Endothelial cell of umbilical vein (primary cell): ENCODE data around the gene PTCD1.

ENCODE experiments used
- CTCF ChIP-seq, 2 donors: IDR thresholded peaks; 1 replicate in 1 of 2; 2 replicates in 1 of 2; pipeline ENCODE4 v1.5.1; 2011; ENCODE audit warnings: low read length in 2 of 2, mild to moderate bottlenecking in 2 of 2, moderate library complexity in 2 of 2, control low read depth in 1 of 2, inconsistent platforms in 1 of 2, low read depth in 1 of 2; ENCODE audit not compliant: insufficient read depth in 1 of 2; ENCODE audit errors: extremely low read depth in 1 of 2
- EZH2 ChIP-seq: IDR thresholded peaks from 2 replicates; pipeline ENCODE4 v1.6.1; 2012; ENCODE audit warnings: borderline replicate concordance, low read depth, mild to moderate bottlenecking, moderate library complexity, low read length, inconsistent platforms; ENCODE audit not compliant: severe bottlenecking
- FOS ChIP-seq: IDR thresholded peaks from 2 replicates; pipeline ENCODE4 v1.6.1; 2011; ENCODE audit warnings: mild to moderate bottlenecking, low read length, moderate library complexity, borderline replicate concordance; ENCODE audit not compliant: insufficient read depth
- GATA2 ChIP-seq: IDR thresholded peaks from 2 replicates; pipeline ENCODE4 v1.7.0; 2011; ENCODE audit warnings: low read depth, mild to moderate bottlenecking, moderate library complexity, mixed read lengths, low read length; ENCODE audit not compliant: insufficient read length, insufficient read depth
- JUN ChIP-seq: IDR thresholded peaks from 2 replicates; pipeline ENCODE4 v1.6.1; 2011; ENCODE audit warnings: borderline replicate concordance, low read depth; ENCODE audit not compliant: insufficient read length, insufficient read depth
- MAX ChIP-seq: IDR thresholded peaks from 2 replicates; pipeline ENCODE4 v1.6.1; 2011; ENCODE audit not compliant: insufficient read depth, insufficient read length
- MYC ChIP-seq: IDR thresholded peaks from one replicate; pipeline ENCODE4 v1.6.1; 2011; ENCODE audit warnings: mild to moderate bottlenecking, low read depth, low read length
- POLR2A ChIP-seq: IDR thresholded peaks from 2 replicates; pipeline ENCODE4 v1.6.1; 2012; ENCODE audit warnings: low read depth, mild to moderate bottlenecking, control low read depth, low read length
- POLR2AphosphoS5 ChIP-seq: IDR thresholded peaks from 2 replicates; pipeline ENCODE4 v1.6.1; 2012; ENCODE audit warnings: low read depth, mild to moderate bottlenecking, control low read depth, low read length, moderate library complexity; ENCODE audit not compliant: insufficient read depth

- no peak for TF ChIP-seq CTCF (IDR thresholded peaks at IDR 0.05; ENCODE audit: extremely low read depth in 1 of 2, insufficient read depth in 1 of 2, low read depth in 1 of 2, low read length in 2 of 2)
- no peak for TF ChIP-seq POLR2A
- TF ChIP-seq EZH2, result no peak
- TF ChIP-seq POLR2AphosphoS5, result no peak
- no peak for TF ChIP-seq JUN
- no peak for TF ChIP-seq GATA2
- TF ChIP-seq MAX, result no peak
- no peak for TF ChIP-seq MYC
- no peak for TF ChIP-seq FOS
Measured at GRCh38 chr7:99395616-99396327, 42.8 kb downstream of the PTCD1 start.
